Measurements from ENCODE around the gene KCND3.

DNA sequence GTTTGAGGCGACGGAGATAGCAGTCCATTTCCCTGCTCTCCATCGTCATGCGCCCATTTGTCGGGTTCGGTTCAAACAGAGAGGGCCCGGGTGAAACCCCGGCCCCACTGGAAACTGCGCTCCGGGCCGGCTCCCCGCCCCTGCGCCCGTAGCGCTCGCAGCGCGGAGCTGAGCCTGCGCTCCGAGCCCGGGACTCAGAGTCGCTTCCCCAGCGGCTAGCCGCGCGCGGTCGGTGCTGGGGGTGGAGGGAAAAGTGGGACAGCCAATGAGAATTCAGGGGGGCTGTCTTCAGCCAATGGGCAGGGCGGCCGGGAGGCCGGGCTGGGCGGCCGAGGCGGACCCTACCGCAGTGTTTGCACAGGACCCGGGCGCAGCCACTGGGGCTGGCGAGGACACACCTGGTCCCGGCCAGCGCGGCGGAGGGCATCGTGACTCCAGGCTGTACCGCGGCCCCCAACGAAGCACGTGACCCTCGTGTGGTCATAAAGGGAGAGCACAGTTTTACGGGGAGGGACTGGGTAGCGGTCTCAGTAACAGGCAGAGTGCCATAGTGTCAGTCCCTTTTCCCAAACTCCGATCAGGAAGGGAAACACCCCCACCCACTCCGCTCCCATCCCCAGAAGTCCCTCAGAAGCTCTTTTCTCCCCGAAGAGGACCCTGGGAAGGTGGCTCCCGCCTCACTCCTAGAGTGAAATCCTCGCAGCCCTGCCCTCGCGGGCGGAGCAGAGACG lies 250.1 kb downstream of the KCND3 start, which contains the start of gene INKA2:
- TF ChIP-seq POLR2A (IDR thresholded peaks at IDR 0.05) (peak; percentile 18 to 77), CTCF (IDR thresholded peaks at IDR 0.05) (no peak), POLR2AphosphoS5 (IDR thresholded peaks at IDR 0.05; ENCODE audit: insufficient read depth in 1 of 2, low read depth in 1 of 2) (peak; percentile 64 to 97)
